Activated CD4-positive, alpha-beta T cell treated with anti-CD3 and anti-CD28 coated beads, Interleukin-2, amount 50 U/mL, for 24 hours (primary cell): ENCODE data around the gene KMT5B.
"Not testable (repeated sequence)": the region's sequence is repeated elsewhere in the genome, so short reads cannot be mapped to it uniquely, and the experiment has no call there.

Experiments used
- DNase-seq, 2 donors: peaks; one replicate each; pipeline ENCODE4 v3.0.0-alpha.2; 2020; ENCODE audit warnings: low read depth in 1 of 2, low spot score in 1 of 2

Gene KMT5B

DNA sequence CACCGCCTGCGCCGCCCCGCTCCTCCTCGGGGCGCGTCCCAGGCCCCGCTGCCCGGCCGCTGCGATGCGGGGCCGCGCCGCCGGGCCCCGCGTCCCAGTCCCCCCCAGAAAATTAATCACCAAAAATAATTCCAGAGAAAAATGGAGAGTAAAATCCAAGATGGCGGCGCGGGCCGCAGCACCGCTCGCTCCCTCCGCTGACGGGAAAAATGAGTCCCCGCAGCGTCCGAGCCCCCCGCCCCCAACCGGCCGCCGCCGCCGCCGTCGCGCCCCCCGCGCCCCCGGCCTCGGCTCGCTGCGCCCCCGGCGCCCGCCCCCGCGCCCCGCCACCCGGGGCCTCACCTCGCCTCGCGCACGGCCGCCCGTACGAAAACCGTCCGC lies at the start of gene KMT5B:
KMT5B (minus strand) TSS at position 162 of the 381 bp plus-strand sequence. CDS start 23,220 bp downstream, outside the sequence.
- peak in 1 of 2 donors; percentile 43 for DNase-seq

DNA sequence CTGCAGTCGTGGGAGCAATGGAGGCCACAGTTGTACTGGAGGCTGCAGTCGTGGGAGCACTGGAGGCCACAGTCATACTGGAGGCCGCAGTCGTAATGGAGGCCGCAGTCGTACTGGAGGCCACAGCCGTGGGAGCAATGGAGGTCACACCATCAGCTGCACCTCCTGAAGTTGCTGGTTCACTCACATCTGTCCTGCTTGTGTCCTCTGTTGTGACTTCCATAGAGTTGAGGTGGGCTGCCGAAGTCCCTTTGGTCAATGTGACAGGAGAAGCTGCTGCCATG lies 49.4 kb upstream of the KMT5B start:
- no peak for DNase-seq

DNA sequence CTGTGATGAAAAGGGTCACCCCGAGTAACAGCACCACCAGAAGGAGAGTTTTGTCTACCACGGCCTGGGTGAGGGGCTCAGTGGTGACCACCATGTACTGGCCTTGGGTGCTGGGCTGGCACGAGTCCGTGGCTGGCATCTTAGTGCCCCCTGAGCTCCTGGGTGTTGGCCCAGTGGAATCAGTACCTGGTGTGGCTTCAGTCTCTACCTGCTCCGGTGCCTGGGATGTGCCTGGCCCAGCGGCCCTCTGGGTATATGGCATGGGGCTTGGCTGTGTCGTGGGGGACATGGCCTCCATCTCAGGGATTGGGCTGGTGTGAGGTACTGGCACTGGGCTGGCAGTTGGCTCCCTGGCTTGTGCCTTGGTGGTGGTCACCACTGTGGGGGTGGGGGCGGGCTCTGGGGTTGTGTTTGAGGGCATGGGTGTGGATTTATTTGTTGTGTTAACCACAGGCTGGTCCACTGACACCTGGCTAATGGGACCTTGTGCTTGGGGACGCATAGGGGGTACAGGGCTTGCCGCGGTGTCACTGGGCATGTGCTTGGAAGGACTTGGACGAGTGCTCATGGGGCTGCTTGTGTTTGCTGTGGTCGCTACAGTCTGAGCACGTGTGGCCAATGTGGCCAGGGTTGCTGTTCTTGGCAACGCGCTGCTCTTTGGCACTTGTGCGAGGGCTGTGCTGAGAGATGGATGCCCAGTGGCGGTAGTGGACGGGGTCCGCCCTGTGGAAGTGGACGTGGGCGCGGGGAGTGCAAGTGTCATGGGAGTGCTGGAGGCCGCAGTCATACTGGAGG lies 48.9 kb upstream of the KMT5B start:
- DNase-seq: no peak

DNA sequence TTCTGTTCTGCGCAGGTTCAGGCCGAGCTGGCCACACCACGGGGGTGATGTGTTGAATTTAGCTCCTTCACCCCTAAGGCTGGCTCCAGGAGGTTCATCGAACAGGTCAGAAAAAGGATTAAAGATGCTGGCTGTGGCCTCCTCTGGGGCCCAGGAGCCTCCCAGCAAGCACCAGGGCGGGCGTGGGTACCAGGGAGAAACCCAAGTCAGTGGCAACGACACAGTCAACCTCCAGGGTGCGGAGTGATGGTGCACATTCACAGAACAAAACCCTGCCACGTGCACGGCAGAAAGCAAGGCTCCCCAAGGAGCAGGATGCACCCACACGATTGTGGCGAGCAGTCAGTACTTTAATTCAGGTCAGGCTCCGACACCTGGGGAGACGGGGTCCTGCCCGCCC lies 47.9 kb upstream of the KMT5B start:
- DNase-seq: no peak

DNA sequence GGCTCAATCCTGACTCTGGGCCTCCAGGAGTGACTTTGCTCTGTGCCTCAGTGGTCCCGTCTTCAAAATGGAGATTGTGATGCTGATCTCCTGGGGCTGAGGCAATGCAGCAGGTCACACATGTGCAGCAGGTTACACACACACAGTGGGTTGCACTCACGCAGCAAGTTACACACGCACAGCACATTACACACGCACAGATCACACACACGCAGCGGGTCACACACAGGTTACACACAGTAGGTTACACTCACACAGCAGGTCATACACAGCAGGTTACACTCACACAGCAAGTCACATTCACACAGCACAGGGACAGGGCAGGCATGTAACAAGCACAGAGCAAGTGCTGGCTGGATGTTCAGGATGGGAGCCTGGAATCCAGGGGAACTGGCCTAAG lies 47.4 kb upstream of the KMT5B start:
- DNase-seq: no peak

DNA sequence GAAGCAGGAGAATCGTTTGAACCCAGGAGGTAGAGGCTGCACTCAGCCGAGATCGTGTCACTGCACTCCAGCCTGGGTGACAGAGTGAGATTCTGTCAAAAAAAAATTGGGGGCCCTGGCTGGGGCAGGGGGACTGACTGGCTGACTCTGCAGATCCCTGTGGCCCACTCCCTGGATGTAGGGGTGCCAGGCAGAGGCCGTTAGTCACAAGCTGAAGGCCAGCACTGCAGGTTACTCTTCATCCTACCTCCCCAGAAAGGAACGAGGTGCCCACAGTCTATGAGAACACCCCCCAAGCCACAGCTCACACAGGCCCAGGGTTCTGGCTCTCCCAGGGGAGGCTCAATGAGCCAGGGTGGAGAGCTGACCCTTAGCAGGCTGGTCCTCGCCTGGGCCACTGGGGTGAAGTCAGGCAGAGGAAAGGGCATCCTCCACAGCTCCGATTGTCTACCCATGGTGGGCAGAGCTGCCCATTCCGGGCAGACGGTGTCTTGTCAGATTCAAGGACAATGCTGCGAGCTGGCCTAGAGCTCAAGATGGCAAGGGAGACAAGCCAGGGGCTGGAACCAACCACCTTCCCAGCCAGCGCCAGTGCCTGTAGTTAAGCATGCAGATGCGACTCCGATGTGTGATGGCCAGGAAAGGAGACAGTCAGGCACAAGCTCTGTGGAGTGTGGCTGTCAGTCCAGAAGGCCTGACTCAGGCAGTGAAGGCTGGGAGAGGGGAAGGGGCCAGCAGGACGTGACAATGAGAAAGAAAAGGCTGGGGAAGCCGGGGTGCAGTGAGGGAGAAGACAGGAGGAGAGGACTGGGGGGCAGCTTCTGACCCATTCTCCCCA lies 46.2 kb upstream of the KMT5B start:
- no peak for DNase-seq

DNA sequence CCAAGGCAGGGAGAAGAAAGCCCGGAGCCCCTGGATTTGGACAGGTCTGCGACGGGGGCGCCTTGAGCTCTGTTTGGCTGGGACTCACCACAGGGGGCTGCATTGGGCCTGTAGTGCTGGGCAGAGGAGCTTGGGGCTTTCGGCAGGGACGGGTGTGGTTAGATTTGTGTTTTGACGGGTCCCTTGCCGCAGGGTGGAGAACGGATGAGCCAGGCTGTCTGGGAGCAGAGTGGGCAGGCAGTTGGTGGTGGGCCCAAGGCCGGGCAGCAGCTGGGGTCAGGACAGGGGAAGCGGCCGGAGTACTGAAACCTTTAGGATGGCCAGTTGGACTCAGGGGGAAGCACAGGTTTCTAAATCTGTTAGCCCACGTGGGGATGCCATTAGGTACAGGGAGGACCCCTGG lies 45.3 kb upstream of the KMT5B start:
- DNase-seq: no peak

DNA sequence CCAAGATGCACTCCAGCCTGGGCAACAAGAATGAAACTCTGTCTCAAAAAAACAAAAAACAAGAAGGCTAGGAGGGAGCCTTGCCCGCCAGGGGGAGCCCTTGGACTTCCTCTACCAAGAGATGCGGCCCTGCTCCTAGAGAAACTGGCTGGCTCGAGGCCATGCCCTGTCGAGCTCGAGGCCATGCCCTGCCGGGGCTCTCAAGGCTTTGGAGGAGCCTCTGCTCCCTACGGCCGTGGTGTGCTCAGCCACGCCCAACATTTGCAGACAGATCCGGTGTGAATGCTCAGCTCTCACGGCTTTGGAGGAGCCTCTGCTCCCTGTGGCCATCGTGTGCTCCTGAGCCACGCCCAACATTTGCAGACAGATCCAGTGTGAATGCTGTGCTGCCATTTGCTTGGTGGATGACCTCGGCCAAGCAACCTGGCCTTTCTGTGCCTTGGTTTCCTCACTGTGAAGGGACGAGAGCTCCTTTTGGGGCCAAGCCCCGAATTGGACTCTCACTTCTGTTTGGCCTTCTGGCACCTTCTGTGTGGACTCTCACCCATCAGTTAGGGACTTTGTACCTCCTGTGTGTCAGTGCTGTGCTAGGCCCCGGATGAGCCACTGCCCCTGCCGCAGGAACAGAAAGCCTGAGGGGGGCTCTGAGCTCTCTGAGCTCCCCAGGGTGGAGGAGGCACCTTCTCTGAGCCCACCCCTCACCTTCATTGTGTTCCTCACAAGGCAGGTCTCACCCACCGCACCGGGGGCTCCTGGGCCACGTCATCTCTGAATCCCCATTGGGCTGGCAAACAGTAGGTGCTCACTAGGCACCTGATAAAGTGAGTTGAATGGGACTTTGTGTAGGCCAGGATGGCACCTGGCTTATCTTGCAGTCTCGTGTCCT lies 44.6 kb upstream of the KMT5B start:
- peak; percentile 90 to 93 for DNase-seq

DNA sequence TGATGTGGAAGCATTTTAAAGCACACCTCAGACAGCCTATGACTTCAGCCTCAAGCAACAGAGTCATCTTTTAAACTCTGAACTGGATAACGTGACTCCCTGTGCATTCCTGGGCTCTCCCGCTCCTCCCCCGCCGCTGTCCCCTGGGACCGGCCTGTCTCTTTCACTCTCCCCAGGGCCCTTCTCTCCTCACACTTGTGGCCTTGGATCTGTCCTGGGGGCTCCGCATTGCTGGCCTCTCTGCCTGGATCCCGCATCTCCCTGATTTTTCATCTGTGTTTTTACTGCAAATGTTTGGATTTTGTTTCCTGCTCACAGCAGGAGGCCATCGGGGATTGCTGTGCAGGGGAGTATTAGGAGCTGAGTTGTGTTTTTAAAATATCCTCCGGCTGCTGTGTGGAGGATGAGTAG lies 43.2 kb upstream of the KMT5B start:
- DNase-seq: no peak

DNA sequence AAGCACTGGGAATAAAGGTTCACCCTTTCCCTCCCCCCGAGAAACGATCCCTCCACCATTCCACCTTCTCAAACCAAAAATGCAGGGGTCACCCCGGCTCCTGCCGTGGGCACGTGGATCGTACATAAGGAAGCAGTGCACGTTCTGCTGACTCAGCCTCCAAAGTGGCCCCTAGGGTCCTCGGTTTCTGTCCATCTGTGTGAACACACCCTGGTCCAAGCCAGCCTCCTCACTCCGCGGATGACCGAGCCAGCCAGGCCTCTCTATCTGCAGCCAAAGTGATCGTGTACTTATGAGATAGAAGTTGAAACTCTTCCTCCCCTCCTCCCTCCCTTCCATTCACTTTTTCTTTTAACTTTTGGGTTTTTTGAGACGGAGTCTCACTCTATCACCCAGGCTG lies 42.4 kb upstream of the KMT5B start:
- DNase-seq: no peak

DNA sequence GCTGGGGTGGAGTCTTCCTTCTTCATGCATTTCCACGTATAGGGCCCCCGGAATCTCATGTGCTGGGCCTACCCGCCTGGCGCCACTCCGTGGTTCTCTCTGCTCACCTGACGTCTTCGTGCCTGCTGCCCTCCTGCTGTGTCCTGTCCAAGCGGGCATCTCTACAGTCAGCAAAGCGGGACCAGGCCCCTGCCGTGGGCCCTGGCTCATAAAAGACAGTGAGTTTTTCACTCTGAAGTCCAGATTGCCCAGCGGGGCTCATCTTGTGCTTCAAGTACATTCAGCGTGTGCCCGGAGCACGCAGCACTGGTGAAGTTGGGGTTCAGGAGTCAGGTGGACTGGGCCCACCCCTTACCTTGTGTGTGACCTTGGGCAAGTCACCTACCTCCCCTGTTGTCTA lies 41.3 kb upstream of the KMT5B start:
- DNase-seq: no peak

DNA sequence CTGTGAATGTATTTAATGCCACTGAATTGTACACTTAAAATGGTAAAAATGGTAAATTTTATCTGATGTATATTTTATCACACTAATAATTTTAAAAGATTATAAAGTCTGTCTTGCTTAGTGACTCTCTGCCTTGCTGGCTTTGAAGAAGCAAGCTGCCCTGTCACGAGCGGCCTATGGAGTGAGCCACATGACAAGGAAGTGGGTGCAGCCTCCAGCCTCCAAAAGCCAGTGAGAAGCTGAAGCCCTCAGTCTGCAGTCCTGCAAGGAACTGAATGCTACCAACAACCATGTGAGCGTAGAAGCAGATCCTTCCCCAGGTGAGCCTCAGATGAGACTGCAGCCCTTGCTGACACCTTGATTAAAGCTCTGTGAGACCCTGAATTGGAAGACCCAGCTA lies 38.7 kb upstream of the KMT5B start:
- no peak for DNase-seq

DNA sequence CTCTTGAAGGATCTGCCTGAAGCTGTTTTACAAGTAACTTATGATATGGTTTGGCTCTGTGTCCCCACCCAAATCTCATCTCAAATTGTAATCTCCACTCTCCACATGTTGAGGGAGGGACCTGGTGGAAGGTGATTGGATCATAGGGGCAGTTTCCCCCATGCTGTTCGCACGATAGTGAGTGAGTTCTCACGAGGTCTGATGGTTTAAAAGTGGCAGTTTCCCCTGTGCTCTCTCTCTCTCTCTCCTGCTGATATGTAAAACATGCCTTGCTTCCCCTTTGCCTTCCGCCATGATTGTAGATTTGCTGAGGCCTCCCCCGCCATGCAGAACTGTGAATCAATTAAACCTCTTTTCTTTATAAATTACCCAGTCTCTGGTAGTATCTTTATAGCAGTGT lies 31.8 kb upstream of the KMT5B start:
- DNase-seq: not testable (repeated sequence)

DNA sequence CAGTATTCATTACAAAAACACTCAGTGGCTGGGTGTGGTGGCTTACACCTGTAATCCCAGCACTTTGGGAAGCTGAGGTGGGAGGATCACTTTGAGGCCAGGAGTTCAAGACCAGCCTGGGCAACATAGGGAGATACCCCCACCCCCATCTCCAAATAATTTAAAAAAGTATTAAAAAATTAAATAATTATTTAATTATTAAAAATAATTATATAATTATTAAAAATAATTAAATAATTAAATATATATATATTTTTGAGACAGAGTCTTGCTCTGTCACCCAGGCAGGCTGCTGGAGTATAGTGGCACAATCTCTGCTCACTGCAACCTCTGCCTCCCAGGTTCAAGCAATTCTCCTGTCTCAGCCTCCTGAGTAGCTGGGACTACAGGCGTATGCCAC lies 30.8 kb upstream of the KMT5B start:
- DNase-seq: not testable (repeated sequence)

DNA sequence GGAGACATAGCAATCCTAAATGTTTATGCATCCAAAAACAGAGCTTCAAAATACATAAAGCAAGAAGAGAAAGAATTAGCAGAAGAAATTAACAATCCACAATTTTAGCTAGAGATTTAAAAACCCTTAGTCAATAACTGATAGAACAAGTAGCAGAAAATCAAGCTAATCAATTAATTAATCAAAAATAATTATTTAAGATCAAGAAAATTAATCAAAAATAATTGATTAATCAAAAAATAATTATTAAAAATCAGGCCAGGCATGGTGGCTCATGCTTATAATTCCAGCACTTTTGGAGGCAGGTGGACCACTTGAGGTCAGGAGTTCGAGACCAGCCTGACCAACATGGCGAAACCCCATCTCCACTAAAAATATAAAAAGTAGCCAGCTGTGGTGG lies 29.5 kb upstream of the KMT5B start:
- no peak for DNase-seq

DNA sequence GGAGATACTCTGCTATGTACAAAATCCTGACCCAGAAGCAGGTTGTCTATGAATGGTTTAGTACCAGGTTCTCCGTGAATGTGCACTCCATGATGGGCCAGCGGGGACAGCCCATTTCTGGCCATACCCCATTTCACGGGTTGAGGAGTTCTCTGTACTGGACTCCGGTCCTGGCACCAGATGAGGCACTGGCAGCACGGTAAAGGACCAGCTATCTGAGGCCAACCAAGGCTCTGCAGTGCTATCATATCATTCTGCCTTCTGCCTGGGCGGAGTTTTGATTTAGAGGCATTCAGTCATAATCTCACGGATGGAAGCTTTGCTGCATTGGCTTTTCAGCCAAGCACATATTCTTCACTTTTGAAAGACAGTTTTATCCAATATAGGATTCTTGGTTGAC lies 18.5 kb upstream of the KMT5B start:
- DNase-seq: no peak

DNA sequence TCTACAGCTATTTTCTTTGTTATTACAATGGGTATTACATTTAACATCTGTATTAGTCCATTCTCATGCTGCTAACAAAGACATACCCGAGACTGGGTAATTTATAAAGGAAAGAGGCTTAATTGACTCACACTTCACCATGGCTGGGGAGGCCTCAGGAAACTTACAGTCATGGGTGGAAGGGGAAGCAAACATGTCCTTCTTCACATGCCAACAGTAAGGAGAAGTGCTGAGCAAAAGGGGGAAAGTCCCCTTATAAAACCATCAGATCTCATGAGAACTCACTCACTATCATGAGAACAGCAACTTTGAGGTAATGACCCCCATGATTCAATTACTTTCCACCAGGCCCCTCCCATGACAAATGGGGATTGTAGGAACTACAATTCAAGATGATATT lies 16.5 kb upstream of the KMT5B start:
- no peak for DNase-seq

DNA sequence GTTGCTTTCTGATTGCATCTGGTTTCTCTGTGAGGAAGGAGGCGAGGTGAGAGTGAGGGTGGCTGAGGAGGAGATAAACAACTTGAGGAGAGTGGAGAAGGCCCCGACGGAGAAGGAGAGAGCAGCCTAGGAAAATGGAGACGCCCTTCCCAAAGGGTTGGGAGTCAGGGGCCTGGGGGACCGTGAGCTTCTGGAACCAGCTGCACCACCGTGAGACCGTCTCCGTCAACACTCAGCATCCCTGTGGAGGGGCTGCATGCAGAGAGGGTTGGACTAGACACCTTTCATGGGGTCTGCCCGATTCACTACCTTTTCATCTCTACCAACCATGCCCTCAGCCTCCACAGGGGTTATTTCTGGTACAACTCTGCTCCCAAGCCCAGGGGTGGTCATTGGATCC lies 13.3 kb upstream of the KMT5B start:
- no peak for DNase-seq

DNA sequence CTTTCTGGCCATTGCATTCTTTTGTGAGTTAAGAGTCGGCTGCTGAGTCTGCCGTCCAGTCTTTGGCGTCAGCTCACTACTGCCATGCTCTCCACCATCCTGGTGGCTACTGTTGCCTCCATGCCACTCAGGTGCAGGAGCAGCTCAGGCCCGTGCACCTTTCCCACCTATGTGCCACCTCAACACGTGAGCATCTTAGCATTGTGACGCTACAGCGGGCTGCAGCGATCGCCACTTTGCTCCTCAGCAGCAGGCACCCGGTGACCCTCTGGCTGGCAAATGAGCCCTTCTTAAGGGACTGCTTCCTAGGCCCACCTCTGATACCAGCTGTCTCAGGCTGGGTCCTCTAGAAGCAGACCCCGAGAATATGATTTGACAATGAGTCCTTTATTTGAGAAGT lies 11.5 kb upstream of the KMT5B start:
- DNase-seq: no peak

DNA sequence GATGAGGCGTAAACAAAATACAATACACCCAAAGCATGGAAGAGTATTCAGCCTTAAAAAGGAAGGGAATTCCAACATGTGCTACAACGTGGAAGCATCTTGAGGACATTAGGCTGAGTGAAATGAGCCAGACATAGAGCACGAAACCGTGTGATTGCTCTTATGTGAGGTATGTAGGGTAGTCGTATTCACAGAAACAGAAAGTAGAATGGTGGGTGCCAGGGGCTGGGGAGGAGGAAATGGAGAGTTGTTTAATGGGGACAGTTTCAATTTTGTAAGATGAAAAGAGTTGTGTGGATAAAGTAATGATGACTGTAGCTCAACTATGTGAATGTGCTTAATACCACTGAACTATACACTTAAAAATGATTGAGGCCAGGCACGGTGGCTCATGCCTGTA lies 10.2 kb upstream of the KMT5B start:
- DNase-seq: no peak

DNA sequence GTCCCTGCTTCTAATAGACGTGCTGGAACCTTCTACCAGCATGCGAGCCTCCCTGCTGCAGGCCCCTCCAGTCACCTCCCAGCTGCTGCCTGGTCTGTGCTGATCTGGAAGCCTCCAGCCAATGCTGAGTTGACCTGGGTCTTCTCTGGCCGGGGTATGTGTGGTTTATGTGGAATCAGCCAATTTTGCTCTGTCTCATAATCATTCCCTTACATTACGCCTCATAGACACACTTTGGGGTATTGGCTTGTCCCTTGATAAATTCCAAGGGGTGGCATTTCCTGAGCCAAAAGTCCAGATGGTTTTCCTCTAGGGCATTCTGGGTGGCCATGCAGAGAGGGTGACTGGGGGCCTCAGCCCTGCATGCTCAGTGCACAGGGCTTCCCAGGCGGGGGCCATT lies 8.3 kb upstream of the KMT5B start:
- DNase-seq: no peak
